OCI-LY1 (cell line): ENCODE measurements around the gene SEPTIN8.

Experiments used
- EZH2 ChIP-seq: fragments of 200-600 bp; sonication (generic), shearing (Covaris generic); IDR thresholded peaks from 2 replicates; pipeline ENCODE4 v1.8.0; 2017; ENCODE audit warnings: borderline replicate concordance, mixed run types, mild to moderate bottlenecking, antibody characterized with exemption, low read length, moderate library complexity, mixed read lengths
- TF ChIP-seq, protein P1 (sequence below): fragments of 200-600 bp; sonication (generic), shearing (Covaris generic); IDR thresholded peaks from 2 replicates; pipeline ENCODE4 v1.5.1; 2017; ENCODE audit warnings: mild to moderate bottlenecking, antibody characterized with exemption, low read length, moderate library complexity, mixed read lengths

DNA sequence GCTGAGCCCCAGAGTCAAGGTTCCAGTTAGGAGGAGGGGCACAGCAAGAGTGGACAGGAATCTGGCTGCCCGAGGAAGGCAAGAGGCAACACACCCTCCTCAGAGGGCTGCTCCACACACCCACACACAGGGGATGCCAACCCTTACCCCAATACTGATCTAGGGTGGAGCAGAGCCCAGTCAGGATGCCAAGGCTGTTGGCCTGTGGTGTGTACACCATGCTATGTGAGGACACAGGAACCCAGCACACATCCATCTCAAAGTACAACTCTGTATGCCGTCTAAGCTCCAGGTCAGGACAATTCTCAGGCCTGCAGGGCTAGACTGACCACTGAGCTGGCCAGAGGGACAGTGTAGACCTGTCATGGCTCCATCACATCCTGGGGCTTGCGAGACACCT is 2.6 kb downstream of the SEPTIN8 start:
- TF ChIP-seq, protein P1, sequence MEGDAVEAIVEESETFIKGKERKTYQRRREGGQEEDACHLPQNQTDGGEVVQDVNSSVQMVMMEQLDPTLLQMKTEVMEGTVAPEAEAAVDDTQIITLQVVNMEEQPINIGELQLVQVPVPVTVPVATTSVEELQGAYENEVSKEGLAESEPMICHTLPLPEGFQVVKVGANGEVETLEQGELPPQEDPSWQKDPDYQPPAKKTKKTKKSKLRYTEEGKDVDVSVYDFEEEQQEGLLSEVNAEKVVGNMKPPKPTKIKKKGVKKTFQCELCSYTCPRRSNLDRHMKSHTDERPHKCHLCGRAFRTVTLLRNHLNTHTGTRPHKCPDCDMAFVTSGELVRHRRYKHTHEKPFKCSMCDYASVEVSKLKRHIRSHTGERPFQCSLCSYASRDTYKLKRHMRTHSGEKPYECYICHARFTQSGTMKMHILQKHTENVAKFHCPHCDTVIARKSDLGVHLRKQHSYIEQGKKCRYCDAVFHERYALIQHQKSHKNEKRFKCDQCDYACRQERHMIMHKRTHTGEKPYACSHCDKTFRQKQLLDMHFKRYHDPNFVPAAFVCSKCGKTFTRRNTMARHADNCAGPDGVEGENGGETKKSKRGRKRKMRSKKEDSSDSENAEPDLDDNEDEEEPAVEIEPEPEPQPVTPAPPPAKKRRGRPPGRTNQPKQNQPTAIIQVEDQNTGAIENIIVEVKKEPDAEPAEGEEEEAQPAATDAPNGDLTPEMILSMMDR = no peak
- TF ChIP-seq EZH2 = no peak
